HG02970 (cell line): ENCODE data around the gene ADAM23.
"Not testable (repeated sequence)": the region's sequence is repeated elsewhere in the genome, so short reads cannot be mapped to it uniquely, and the experiment has no call there.

Source experiments
- ATAC-seq: cut with Tn5 transposase; IDR thresholded peaks from one replicate; pipeline ENCODE4 v1.9.1; 2021; ENCODE audit warnings: mild to moderate bottlenecking, moderate library complexity, moderate number of reproducible peaks; ENCODE audit not compliant: unreplicated experiment, low FRiP score

The ADAM23 gene, protein sequence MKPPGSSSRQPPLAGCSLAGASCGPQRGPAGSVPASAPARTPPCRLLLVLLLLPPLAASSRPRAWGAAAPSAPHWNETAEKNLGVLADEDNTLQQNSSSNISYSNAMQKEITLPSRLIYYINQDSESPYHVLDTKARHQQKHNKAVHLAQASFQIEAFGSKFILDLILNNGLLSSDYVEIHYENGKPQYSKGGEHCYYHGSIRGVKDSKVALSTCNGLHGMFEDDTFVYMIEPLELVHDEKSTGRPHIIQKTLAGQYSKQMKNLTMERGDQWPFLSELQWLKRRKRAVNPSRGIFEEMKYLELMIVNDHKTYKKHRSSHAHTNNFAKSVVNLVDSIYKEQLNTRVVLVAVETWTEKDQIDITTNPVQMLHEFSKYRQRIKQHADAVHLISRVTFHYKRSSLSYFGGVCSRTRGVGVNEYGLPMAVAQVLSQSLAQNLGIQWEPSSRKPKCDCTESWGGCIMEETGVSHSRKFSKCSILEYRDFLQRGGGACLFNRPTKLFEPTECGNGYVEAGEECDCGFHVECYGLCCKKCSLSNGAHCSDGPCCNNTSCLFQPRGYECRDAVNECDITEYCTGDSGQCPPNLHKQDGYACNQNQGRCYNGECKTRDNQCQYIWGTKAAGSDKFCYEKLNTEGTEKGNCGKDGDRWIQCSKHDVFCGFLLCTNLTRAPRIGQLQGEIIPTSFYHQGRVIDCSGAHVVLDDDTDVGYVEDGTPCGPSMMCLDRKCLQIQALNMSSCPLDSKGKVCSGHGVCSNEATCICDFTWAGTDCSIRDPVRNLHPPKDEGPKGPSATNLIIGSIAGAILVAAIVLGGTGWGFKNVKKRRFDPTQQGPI

DNA sequence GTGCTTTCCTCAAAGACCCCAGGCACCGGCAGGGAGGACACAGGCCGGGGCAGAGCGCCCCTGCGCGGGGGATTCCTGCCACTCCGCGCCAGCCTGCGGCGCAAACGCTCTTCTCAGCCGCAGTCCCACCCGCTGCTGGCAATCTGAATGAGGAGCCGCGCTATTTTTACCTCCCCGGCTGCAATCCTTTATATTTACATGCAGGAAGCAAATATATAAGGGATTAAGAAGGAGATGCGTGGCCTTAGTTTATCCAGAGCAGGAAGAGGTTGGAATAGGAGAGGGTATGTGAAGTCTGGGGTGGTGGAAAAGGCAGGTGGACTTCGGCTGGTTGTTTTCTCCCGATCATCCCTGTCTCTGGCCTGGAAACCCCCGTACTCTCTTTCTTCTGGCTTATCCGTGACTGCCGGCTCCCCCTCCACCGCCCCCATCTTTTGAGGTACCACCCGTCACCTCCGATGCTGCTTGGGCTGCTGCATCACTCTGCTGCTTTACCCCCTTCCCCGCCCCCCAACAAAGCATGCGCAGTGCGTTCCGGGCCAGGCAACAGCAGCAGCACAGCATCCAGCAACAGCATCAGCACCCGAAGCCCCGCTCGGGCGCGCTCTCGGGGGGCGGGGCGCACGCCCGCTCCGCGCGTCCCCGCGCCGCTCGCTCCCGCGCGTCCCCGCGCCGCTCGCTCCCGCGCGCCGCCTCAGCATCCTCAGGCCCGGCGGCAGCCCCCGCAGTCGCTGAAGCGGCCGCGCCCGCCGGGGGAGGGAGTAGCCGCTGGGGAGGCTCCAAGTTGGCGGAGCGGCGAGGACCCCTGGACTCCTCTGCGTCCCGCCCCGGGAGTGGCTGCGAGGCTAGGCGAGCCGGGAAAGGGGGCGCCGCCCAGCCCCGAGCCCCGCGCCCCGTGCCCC lies at the start of gene ADAM23:
Gene ADAM23, plus strand, starts transcription at position 700 of the 902 bp plus-strand sequence. CDS start 335 bp downstream, outside the sequence.
- no peak for ATAC-seq

- no peak for ATAC-seq
Observed at GRCh38 chr2:206396211-206396610, 47.1 kb upstream of the ADAM23 start.

DNA sequence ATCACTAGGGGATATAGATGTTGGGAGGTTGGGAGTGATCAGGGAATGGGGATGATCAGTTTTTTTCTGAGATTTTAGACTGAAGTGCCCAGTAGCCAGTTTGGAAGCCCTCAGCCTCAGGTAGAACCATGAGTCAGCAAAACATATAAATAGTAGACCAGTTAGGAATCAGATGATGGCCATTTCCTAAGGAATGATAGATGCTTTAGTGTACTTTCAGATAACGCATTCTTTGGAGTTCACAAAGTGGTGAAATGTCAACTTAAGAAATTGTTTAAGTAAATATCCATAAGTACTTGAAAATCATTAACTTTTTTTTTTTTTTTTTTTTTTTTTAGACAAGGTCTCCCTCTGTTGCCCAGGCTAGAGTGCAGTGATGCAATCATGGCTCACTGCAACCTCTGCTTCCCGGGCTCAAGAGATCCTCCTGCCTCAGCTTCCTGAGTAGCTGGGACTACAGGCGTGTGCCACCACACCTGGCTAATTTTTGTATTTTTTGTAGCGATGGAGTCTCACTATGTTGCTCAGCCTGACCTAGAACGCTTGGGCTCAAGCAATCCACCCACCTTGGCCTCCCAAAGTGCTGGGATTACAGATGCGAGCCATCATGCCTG lies 40.3 kb upstream of the ADAM23 start:
- ATAC-seq, result not testable (repeated sequence)

- ATAC-seq, result no peak
Observed at GRCh38 chr2:206408323-206409320, 34.7 kb upstream of the ADAM23 start.

DNA sequence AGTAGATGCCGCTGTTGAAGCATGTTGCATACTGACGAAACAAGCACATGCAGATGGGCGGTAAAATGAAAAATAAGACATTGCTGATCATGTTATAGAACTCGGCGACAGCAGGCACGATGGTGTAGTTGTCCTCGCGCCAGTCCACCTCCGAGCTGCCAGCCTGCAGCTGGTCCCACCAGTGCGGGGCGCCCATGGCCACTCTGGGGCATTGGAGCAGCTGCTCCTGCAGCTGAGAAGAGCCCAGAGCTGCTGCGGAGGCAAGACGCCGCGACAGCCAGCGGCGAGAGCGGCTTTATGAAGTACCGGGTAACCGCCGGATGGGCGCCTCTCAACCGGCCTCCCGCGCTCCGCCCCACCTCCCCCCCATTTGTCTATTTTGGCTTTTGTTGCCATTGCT lies 32.6 kb upstream of the ADAM23 start:
- no peak for ATAC-seq

GRCh38 chr2:206415618-206416243 lies 27.6 kb upstream of the ADAM23 start:
- ATAC-seq, result no peak

DNA sequence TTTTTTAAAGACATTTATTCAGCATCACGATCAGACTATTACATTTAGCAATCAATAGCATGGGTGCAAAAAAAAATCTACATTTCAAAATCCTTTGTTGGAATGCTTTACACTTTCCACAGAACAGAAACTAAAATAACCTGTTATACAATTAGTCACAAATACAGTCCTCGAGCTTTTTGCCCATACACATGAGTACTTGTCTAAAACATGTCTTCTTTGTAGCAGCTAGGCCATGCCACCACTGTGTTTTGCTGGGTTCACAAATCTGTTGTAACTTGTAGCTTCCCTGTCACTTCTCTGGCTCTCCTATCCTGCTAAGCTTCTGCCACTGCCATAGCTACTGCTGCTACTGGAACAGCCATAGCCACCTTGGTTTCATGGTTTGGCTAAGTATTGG lies 24.4 kb upstream of the ADAM23 start:
- no peak for ATAC-seq

- ATAC-seq, result no peak
Observed at GRCh38 chr2:206420721-206421120, 22.6 kb upstream of the ADAM23 start.

DNA sequence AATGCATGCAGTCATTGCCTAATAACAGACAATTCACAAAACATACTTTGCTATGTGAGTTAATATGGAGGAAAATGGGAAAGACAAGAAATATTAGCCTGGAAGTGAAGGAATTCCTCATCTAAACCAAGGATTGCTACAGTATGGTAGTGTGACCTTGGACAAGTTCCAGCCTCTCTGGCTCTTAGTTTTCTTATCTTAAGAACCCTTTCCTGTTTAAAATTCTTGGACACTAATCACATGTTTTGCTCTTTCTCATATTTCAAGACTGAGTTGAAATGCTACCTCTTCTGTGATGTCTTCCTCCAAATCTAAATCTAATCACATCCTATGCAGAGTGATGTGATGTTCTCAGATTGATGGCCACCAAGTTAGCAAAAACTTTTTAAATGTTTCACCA lies 20.8 kb upstream of the ADAM23 start:
- no peak for ATAC-seq

DNA sequence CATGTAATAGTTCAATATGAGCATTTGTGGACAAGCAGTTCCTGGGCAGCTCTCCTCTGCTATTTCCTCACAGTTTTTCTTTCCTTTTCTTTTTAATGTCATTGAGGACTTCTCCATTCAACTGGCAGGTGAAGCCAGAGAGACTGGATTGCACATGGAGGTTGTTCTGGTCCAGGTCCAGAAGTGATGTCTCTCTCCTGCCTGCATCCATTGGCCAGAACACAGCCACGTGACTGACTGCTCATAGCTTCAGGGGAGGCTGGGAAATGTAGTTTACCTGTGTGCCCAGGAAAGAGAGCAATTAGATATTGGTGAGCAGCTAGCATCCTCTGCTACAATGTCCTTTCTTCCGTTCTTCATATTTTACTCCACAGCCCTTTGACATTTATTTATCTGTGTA lies 20.2 kb upstream of the ADAM23 start:
- no peak for ATAC-seq

- ATAC-seq, result no peak
Observed at GRCh38 chr2:206424134-206424533, 19.2 kb upstream of the ADAM23 start.

DNA sequence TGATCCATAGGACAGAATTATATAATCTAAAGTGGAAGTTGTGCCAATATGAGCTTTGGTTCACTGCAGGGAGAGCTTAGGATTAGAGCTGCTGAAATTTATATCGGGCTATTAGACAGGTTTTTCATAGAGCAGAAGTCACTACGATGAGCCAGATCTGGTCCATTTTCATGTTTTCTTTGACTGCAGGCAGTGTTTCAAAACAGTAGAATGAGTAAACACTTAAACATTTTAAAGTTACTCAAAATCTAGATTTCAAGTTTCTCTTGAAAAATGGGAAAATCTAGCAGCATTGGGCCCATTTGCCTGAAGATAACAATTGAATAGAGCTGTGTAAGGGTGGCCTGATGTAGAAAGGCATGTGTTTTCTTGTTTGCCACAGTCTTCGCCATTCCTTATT lies 14.5 kb upstream of the ADAM23 start:
- no peak for ATAC-seq

DNA sequence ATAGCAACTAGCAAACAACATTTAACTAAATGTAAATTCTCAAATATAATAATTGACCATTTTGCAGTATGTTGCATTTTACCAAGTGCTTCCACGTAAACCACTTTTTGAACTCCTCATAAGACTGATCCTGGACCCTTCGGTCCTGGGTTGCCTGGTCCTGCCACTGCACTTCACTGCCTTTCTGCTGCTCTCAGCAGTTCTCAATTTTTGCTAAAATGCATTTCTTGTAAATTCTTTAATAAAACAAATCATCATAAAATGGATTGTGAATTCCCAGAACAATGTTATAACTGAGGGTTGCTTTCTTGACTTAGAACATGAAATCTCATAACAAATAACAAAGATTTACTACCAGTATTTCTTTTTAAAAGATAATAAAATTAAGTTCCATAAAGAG lies 12.9 kb upstream of the ADAM23 start:
- ATAC-seq, result no peak

DNA sequence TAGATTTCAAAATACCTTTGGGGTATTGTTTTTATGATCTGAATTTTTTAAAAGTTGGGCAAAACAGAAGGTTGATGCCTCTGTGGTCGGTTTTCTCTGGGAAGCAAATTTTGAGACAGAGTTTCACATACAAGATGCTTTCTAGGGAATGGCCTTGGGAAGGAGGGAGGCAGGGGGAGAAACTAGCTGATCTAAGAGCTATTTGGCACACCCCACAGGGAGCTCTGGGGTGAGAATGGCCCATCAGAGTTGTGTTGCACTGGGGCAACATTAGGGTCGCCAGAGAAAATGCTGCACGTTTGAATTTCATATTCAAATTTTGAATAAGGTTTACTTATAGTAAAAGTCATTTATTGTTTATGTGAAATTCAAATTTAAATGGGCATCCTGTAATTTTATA lies 11.9 kb upstream of the ADAM23 start:
- no peak for ATAC-seq

GRCh38 chr2:206432193-206433082 lies 10.9 kb upstream of the ADAM23 start:
- no peak for ATAC-seq

GRCh38 chr2:206433190-206433589 lies 10.1 kb upstream of the ADAM23 start:
- ATAC-seq, result no peak

- no peak for ATAC-seq
Observed at GRCh38 chr2:206433686-206434085, 9.6 kb upstream of the ADAM23 start.

DNA sequence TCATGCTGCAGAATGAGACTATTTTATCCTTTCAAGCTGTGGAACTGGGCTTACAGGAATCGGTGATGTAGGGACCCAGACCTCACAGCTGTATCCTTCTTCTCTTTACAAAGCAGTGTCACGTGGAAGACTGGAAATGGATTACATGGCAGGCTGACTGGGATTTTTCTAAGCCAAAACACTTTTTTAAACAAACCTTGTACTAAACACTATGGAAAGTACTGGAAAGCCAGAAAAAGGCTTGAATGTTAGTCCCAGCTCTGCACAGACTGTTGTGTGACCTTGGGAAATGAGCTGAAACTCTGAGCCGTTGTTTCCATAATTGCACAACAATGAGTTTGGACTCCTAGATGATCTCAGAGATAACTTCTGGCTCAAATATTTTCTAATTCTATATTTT lies 7.6 kb upstream of the ADAM23 start:
- no peak for ATAC-seq
